Measurements from ENCODE around the gene MXD4.

The MXD4 gene

DNA sequence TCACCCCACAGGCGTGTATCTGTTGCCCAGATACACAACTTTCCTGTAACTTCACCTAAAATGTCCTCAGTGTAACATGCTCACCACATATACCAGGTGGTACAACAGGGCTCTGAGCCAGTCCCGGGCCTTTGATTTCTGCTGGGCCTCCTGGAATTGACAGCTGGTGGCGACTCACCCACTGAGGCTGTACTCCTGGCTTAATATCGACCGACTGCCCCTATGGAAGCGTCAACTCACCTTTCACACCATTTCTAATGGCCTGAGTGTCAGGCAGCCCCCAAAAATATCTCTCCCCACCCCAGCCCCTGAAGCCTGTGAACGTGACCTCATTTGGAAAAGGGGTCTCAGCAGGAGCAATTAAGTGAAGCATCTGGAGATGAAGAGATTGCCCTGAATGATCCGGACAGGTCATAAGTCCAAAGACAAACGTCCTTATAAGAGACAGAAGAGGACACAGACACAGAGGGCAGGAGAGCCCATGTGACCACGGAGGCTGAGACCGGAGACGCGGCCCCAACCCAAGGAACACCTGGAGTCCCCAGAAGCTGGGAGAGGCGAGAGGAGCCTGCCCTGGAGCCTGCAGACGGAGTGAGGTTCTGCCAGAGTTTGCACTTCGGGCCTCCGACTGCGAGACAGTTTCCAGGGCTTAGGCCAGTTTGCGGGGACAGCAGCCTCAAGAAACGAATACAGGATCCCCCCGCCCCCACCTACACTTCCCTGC, 12.6 kb upstream of the MXD4 start:
- no peak for DNase-seq

DNA sequence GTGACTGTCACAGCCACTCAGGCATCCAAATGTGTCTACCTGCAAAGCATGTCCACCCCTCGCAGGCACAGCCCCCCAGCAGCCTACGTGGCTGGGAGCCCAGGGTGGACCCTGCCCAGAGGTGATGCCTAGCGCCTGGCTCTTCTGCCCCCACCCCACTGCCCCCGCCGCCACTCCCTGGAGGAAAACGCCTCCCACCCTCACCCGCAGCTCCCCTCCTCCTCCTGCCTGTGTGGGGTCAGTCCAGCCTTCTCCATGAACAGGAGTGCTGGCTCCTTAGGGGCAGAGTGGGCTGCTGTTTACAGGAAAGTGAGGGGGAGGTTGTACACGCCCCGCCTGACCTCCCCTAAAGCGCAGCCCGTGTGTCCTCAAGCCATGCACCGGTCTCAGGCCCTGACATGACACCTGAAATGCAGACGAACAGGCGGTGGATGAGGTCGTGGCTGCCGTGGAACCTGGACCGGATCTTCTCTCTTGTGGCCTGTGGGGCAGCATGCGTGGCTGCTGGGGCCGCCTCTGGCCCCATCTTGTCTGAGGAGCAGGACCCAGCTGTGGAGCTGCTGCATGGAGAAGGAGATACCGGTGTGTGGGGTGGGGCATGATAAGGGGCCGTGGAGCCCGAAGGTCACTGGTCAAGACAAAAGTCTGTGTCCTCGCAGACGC, 11.9 kb upstream of the MXD4 start:
- no peak for DNase-seq

DNA sequence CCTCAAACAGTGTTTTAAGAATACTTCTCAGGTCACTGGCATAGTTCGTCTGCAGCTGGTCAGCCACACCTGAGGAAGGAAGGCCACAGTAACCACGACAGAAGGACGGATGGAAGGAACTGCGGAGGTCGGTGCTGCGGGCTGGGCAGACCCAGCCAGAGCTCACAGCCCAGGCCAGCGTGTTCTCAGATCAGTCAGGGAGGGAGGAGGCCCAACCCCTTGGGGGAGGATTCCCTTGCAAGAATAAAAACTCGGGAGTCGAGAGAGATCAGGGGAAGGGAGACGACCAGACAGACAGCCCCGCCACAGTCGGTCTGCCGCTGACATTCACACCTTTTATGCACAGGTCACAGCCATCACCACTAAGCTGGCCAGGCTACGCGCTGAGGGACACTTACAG, 11.3 kb upstream of the MXD4 start:
- DNase-seq, result no peak

DNA sequence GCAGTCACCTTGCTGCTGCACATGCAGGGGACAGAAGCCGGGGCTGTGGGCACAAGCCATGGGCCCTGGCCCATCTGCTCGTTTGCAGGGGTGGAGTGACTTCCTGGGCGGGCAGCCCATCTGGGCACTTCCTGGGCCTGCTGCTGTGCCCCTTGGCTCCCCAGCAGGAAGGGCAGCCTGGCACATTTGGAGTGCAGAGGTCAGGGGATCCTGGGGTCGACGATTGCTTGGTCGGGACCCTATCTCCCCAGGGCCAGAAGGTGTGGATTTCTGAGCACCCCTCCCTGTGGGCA, 10.9 kb upstream of the MXD4 start:
- no peak for DNase-seq

DNA sequence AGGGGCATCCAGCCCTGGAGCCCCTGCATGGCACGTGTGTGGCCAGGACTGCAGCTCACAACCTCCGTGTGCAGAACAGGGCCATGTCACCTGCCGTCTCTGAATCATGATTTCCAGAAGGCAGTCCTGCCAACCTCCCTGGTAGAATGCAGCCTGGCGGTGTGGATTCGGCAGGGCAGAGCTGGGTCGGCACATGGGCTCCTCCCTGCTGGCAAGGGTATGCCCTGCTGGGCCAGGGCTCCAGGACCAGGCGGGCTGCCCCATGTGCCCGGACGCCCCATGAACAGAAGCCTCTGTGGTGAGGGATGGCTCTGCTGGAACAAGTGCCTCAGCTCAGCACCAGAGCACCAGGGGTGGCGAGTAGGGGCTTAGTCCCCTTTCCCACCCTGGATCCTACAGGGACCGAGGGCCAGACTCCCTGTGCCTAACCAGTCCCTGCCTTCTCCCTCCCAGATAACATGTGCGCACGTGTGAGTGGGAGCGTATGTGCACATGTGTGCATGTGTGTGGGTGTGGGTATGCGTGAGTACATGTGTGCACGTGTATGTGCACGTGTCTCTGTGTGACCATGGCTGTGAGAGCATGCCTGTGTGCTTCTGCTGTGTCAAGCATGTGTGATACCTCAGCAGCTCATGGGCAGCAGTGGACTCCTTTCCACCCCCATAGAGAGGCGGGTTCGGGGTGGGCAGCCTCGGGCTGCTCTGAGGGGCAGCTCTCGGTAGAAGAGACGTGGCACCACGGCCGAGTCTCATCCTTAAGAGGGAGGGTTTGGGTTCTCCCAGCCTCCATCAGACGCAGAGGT, 10.3 kb upstream of the MXD4 start:
- DNase-seq, result no peak

DNA sequence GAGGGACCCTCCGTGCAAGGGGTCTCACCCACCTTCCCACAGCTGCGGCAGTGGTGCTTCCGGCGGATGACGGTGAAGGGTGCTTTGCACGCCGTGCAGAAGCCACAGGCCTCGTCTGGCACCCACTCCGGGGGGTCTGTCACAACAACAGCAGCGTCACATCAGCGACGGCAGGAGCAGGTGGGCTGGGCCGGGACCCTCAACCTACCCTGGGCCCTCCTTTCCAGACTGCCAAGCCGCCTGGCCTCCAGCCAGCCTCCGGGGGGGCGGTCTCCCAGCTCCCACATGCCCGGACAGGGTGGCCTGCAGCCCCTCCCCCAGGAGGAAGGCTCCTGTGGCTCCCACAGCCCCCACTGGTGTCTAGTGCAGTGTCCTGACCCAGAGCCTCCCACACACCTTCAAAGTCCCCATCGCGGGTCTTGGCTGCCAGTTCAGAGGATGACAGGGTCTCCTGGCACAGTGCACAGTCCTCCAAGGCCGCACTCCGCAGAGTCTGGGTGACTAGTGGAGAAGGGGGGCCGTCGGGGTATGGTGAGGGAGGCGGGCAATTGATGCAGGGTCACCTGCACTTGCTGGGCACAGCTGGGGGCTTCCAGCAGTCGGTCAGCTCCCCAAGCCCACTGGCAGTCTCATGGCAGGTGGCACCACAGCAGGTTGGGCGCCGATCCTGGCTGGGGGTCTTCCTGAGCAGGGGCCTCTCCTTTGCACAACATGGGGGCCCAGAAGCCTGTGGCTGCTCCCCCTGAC, 9.5 kb upstream of the MXD4 start:
- no peak for DNase-seq

DNA sequence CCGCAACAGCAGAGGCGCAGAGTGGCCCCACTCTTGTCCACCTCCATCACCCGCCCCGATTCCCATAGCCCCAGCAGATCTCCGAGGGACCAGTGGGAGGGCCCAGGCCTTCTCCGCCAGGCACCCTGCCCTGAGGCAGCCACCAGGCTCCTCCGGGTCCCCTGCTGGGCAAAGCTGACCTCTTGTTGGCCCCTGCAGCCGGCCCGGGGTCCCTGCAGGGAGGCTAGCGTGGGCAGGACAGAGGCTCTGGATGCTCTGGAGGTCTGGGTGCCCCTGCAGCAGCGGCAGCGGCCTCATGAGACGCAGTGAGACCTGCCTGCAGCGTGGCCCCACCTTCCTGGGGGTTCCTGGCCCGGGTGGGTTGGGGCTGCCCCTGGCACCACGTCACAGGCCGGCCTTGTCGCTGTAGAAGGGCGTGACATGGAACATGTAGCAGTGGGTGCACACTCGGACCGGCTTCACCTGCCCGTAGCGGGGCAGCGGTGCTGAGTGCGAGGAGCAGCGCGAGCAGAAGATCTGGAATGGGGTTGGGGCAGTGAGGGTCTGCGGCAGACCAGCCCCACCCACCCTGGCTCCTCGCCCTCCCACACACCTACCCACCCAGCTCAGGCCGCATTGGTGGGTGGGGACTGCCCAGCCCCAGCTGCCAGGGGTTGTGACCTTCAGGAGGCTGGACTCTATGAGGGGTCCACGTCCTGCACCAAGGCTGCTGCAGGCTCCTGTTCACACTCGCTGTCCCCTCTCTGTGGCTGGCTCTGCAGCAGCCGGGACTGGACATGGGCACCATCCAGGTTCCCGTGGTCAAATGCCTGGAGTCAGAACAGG, 8.6 kb upstream of the MXD4 start:
- no peak for DNase-seq

DNA sequence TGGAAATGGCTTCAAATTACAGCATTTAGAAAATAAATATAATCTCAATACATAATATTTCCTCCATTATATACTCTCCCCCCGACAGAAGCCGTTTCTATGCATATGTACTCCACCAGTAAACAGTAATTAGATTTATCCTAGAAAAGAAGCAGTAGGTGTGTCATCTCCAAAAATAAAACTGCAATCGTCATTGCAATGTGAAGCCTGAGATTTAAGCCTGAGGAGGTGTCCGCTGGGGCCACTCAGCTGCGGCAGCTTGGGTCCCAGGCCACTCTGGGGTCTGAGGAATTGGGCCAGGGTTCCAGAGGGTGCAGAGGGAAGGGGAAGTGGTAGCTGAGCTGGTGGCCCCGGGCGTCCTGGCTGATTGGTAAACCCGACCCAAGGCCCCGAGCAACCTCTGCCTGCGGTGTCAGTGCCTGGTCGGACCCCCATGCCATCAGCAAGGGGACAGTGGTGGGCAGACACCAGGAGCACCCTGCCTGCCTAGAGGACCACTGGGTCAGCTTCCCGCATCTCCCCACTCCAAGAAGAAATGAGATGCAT, 7.8 kb upstream of the MXD4 start:
- DNase-seq, result no peak

DNA sequence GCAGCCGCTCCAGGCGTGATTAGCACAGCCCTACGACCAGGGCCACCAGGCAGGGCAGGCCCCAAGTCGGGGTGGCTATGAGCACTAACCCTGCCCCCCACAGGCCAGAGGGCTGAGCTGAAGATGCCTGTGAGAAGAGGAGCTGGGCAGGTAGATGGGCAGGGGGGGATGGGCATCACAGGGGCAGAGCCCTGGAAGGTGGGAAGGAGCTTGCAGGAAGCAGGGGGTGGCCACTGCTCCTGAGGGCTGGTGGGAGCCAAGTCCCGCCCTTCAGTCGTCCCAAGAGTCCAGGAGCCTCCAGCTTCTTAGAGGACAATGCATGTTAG, 7.3 kb upstream of the MXD4 start:
- DNase-seq, result no peak

DNA sequence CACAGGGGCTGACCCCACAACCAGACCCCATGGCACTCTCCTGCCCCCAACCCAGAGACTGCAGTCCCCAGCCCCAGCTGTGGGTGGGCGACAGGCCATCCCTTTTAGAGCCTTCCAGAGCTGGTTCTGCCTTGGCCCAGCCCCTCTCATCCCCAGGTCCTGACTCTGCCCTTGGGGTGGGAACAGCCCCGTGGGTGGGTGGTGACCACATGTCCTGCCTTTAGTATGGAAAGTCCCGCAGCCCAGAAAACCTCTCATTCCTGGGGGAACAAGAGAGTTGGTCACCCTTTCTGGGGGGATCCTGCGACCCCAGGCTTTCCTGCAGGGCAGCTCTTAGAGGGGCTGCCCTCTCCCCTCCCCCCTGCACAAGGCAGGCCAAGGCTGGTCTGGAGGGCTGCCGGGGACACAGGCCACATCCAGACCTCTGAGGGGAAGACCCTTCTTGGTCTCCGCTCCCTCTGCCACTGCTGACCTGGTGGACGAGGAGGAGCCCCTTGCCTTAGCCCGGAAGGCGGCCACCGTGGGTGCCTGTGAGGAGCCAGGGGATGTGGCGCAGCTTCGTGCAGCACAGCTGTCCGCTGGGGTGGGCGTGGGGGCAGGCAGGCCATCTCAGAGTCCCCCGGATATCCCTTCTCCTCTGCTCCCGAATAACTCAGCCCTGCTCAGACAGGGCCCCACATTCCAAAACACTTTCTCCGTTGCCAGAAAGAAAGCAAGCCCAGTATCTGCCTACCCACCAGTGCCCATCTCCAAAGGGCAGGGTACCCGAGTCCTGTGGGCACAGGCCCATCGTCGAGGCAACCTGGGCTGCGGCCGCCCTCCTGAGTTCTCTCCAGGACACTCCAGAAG, 6.7 kb upstream of the MXD4 start:
- DNase-seq, result no peak

DNA sequence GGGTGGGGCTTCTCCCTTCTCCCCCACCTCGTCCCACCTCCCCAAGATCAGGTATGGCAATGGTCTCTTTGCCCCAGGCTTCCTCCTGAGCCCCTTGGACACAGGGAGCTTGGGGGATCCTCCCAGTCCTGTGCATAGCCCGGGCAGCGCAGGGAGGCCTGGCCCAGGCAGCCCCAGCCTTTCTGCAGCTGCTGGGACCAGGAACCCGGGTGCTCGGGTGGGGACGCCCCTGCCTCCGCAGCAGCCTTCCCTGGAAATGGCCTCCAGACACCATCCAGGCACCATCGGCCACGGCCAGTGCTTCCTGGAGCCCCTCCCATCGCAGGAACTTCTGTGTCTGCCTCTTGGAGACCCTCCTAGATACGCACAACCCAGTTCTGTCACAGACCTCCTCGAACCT, 5.9 kb upstream of the MXD4 start:
- no peak for DNase-seq

DNA sequence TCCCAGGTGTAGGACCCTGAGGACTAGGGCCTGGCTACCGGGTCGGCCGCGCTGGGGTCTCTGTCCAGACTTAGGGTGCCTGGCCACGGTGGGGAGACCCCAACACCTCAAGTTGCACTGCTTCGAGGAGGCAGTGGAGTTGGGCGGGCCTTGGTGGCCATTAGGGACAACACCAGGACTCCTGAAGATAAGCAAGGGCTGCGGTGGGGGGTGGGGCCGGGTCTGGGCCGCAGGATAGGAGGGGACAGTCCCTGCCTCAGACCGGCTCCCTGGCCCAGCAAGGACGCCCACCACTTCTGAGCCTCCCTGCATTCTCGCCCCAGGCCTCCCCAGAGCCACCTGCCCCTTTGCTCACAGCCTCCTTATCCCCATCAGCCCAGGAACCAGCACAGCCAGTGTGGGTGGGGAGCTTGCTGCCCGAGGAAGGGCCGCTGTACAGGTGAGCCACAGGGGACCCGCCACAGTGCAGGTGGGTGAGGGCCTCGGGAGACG, 5.5 kb upstream of the MXD4 start:
- no peak for DNase-seq

DNA sequence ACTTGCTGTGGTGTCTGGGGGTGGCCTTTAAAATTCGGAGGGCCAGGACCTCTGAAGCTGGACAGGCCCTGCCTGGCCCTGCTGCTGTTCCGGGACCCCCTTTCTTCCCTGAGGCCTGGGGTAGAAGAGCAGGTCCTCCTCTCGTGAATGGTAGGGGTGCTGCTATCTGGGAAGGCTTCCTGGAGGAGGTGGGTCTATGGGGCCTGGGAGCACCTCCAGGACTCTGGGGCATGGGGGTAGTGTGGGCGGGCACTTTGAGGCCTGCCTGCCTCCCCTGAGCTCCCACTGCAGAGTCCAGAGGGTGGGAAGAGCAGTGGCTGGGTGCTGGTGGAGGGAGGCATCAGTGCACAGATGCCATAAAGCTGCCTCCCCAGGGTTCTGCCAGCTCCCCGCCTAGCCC, 4.9 kb upstream of the MXD4 start:
- DNase-seq, result no peak

DNA sequence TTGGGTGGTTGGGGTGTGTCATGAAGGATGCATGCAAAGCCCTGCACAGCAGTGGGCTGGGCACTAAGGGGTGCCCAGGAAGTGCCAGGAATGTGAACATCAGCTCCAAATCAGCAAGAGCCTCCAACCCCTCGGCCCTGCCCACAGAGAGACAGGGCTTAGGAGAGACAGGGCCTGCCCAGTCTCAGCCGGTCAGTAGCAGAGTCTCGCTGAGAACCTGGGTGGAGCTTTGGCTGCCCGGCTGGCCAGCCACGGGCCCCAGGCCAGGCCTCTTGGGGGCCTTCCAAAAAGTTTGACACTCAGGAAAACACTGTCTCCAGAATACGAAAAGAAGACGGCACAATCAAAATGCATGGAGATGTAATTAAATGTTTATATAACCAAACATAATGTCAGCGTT, 4.3 kb upstream of the MXD4 start:
- no peak for DNase-seq

DNA sequence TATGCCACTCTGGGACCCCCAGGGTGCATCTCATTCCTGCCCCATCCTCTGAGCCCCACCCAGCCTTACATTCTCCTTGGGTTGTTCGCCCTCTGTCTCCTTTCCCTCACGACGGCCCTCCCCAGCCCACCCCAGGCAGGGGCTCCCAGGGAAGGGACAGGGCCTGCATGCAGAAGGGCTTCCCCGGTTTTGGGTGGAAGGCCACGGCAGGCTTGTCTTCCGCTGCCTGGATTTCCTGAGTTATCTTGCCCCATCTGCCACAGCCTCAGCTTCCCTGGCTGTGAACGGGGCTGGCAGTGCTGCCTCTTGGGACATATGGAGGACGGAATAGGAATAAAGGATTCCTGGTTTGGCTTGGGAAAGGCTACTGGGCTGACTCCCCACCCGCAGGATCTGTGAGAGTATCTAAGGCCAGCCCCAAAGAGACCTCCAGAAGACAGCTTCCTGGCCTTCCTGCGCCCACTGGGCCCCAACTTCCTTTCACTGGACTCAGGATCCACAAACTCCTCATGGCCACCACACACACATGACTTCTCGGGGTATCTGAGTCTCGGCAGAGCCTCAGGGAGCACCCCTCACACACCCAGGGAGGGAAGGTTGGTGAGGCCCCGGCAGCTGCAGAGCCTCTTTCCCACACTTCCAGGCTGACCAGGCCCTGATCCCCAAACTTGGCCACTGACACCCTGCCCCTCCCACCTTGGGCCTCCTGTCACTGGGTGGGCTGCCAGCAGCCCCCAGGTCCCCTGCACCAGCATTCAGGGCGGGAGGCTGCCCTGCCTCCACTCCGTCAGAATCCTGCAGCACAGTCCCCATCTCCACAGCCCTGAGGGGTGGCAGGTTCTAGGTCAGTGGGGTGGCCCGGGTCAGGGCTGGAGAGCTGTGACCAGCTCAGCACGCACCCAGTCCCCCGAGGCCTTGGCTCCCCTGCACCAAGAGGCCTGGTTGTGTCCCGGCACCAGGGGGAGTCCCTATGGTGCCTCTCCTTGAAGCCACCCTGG, 3.5 kb upstream of the MXD4 start:
- no peak for DNase-seq

DNA sequence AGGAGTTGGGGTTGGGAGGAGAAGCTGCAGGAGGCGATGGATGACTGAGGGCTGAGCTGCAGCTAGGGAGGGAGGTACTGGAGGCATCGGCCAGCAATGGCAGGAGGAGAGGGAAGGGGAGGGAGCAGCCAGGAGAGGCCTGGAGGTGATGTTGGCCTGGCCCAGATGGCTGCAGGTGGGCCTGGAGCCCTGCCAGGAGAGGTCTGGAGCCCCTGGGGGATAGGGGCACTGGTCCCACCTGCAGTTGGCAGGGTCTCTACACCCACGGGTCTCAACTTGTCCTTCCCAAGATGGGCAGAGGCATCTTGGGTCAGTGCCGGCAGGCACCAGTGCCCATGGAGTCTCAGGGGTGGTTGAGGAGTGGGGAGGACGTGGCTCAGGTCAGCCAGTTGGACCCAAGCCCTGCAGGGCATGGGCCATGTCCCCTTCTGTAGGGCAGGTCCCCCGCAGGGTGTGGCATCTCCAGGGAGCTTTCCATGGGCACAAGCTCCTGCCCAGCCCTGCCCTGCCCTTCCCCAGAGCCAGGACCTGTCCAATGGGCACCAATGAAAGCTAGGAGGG, 2.7 kb upstream of the MXD4 start:
- DNase-seq, result no peak

DNA sequence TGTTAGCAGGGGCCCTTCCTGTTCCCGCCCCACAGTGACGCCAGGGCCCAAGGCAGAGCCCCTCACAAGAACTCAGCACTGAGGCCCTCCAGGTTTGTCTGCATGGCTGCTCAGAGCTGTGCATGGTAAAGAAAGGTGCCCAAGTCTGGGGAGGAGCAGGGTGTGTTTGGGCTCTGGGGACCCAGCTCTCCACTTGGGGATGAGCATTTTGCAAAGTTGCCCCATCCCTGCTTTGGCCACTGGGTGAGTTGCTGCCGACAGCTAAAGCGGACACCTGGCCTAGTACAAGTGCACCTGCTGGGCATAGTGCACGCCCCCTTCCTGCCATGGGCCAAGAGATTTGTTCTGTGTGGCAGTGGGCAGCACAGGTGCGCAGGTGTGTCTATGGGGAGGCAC, 2.0 kb upstream of the MXD4 start:
- no peak for DNase-seq

DNA sequence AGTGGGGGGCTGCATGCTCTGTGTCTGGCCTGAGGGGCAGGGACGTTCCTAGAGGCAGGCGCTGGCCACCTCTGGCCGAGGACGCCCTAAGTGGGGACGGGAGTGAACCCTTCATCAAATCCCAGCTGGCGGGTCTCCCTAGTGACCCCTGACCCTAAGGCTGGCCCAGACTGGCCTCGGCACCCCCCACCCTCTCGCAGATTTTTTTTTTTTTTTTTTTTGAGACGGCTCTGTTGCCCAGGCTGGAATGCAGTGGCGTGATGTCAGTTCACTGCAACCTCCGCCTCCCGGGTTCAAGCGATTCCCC, 988 bp upstream of the MXD4 start:
- DNase-seq, result no peak

DNA sequence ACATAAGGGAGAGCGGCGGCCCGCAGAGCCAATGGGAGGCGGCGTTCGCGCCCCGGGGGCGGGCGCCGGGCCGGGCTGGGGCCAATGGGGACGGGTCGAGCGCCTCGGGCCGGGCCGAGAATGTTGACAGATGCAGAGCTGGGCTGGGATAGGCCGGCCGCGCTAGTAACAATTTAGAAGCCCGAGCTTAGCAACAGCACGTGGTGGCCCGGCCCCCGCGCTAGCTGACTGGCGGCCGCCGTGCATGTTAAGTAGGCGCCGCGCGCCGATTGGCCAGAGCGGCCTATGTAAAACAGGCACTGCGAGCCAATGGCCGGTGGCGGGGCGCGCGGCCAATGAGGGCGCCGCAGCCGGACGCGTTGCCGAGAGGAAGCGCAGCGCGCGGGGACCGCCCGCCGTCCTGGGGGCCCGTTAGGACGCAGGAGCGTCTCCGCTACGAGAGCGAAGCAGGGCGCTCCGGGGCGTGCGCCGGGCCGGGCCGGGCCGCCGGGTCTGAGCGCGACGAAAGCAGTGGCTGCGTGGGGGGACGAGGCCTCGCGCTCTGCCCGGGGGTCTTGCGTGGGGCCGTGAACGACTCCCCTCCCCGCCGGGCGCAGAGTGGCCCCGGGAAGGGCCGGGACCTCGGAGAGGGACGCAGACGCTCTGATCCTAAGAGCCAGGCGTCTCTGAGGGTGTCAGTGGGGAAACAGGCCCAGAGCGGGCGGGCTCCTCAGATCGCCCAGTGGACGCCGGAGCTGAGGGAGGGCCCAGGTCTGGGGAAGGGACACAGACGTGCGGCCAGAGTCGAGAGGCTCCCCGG, 435 bp upstream of the MXD4 start:
- DNase-seq, result peak; percentile 99

Measured in NCI-H82 (cell line).